GM19467 (cell line): ENCODE data around the gene ATL1.
"Not testable (repeated sequence)": the region's sequence is repeated elsewhere in the genome, so short reads cannot be mapped to it uniquely, and the experiment has no call there.

Experiments
- ATAC-seq: cut with Tn5 transposase; IDR thresholded peaks from one replicate; pipeline ENCODE4 v1.9.1; 2021; ENCODE audit warnings: mild to moderate bottlenecking, moderate library complexity; ENCODE audit not compliant: unreplicated experiment

The ATL1 gene

GRCh38 chr14:50647753-50648152 lies 87.8 kb downstream of the ATL1 start:
- ATAC-seq, result no peak

GRCh38 chr14:50649691-50650090 lies 89.7 kb downstream of the ATL1 start:
- ATAC-seq, result no peak

GRCh38 chr14:50656776-50657175 lies 96.8 kb downstream of the ATL1 start:
- ATAC-seq, result no peak

- no peak for ATAC-seq
Observed at GRCh38 chr14:50657753-50658152, 97.8 kb downstream of the ATL1 start.

- no peak for ATAC-seq
Observed at GRCh38 chr14:50658203-50658602, 98.3 kb downstream of the ATL1 start.

GRCh38 chr14:50659327-50659974 lies 99.5 kb downstream of the ATL1 start:
- no peak for ATAC-seq

- not testable (repeated sequence) for ATAC-seq
Observed at GRCh38 chr14:50664579-50664978, 104.6 kb downstream of the ATL1 start.

- not testable (repeated sequence) for ATAC-seq
Observed at GRCh38 chr14:50665300-50665699, 105.4 kb downstream of the ATL1 start.

- peak; percentile 2 for ATAC-seq
Observed at GRCh38 chr14:50666772-50667683, 107.1 kb downstream of the ATL1 start.

- ATAC-seq, result peak; percentile 28
Observed at GRCh38 chr14:50667684-50667995, 107.7 kb downstream of the ATL1 start.

GRCh38 chr14:50667996-50668825 lies 108.3 kb downstream of the ATL1 start, which contains the start of gene SAV1:
Gene SAV1, minus strand, starts transcription at chr14:50668306. Its CDS starts 339 bp downstream, at chr14:50667967.
- peak; percentile 67 for ATAC-seq

- no peak for ATAC-seq
Observed at GRCh38 chr14:50668826-50669143, 108.8 kb downstream of the ATL1 start.

- ATAC-seq, result no peak
Observed at GRCh38 chr14:50669441-50669986, 109.6 kb downstream of the ATL1 start.

GRCh38 chr14:50670196-50670865 lies 110.4 kb downstream of the ATL1 start:
- ATAC-seq, result no peak

- no peak for ATAC-seq
Observed at GRCh38 chr14:50670866-50671256, 110.9 kb downstream of the ATL1 start.

GRCh38 chr14:50675597-50675996 lies 115.7 kb downstream of the ATL1 start:
- ATAC-seq, result no peak

GRCh38 chr14:50676814-50677516 lies 117.0 kb downstream of the ATL1 start:
- no peak for ATAC-seq

GRCh38 chr14:50677527-50678063 lies 117.7 kb downstream of the ATL1 start:
- no peak for ATAC-seq

GRCh38 chr14:50678163-50678562 lies 118.2 kb downstream of the ATL1 start:
- ATAC-seq, result no peak

- ATAC-seq, result no peak
Observed at GRCh38 chr14:50679674-50680073, 119.7 kb downstream of the ATL1 start.
